ENCODE measurements around the gene ME2. TPM values are rescaled to one million over a fixed set of nuclear protein-coding genes. Genes with fewer than 3 reads are reported as not detected.

The ME2 gene
- 25.5 and 30.0 TPM in 2 replicates for total RNA-seq

GRCh38 chr18:50878345-50879301 lies at the start of gene ME2:
ME2 (plus strand) TSS chr18:50879118; CDS start chr18:50895821, 16,703 bp downstream.

GRCh38 chr18:50967714-50968661 lies 89.1 kb downstream of the ME2 start, which contains the start of gene ELAC1:
ELAC1 (plus strand) TSS chr18:50968040; CDS start chr18:50974405, 6,365 bp downstream.

Other genes with a start within 250 kb of the ME2 start
- gene MRO, start 59.1 kb upstream of the ME2 start, total RNA-seq = 3.1 and 3.2 TPM in 2 replicates
- 4.7 and 5.6 TPM in 2 replicates for gene ELAC1, start 88.9 kb downstream of the ME2 start, total RNA-seq
- gene SMAD4, start 151.1 kb downstream of the ME2 start, total RNA-seq = 71.5 and 113 TPM in 2 replicates